ENCODE results near the gene CCDC9.
"Not testable (repeated sequence)": the region's sequence is repeated elsewhere in the genome, so short reads cannot be mapped to it uniquely, and the experiment has no call there.

Gene CCDC9

DNA sequence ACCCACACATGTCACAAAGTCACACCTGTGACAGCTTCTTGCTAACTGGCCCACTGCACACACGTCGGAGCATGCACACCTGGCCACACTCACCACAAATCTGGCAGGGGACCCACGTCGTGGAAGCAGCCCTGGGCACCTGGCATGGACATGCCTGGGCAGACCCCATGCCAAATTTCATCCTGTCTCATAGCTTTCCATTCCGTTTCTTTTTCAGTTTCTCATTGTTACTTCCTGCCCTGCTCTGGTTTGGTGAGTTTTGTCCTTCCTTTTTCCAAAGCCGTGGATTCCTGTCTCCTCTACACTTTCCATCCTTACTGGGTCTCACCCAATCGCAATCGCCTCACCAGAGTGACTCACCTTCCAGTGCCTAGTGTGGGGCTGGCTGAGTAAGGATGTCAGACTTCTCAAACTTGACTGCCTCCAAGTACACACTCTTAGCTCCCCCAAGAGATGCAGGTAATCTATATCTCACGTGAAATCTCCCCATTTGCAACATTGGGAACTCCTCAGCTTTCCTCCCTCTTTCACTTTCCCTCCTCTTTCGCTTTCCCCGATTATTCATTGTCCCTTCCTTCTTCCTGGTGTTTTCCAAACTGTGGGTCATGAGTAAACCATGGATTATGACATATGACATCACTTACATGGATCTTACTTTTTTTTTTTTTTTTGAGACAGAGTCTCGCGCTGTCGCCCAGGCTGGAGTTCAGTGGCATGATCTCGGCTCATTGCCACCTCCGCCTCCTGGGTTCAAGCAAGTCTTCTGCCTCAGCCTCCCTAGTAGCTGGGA lies 23.7 kb upstream of the CCDC9 start:
- no peak for DNase-seq (ENCODE audit: low spot score)

DNA sequence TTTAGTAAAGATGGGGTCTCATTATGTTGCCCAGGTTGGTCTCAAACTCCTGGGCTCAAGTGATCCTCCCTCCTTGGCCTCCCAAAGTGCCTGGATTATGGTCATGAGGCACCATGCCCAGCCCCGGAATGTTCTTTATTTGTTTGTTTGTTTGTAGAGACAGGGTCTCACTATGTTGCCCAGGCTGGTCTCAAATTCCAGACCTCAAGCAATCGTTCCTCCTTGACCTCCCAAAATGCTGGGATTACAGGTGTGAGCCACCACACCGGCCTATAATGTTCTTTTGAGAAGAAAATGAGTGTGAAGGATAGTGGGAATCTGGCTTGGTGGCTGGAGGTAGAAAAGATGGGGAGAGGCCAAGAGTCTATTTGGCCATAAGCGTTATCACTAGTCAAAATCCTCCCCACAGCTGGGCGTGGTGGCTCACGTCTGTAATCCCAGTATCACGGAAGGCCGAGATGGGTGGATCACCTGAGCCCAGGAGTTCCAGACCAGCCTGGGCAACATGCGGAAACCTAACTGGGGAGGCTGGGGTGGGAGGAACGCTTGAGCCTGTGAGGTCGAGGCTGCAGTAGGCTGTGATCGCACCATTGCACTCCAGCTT lies 20.2 kb upstream of the CCDC9 start:
- DNase-seq (ENCODE audit: low spot score), result no peak

DNA sequence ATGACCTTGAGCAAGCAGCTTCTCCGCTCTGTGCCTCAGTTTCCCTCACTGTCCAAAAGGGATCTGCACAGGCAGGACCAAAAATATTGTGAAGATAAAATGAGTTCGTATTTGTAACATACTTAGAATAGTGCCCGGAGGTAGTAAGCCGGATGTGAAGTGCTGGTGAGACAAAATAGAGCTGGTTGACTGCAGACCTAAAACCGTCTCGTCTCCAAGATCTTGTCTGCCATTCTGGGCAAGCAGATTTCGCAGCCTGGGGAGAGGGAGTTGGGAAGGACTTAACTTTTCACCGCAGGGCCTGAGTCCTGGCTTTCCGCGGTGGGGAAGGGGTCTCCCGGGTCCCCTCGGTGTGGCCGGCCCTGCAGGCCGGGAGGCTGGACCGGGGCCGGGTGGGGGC lies 17.2 kb upstream of the CCDC9 start:
- no peak for DNase-seq (ENCODE audit: low spot score)

DNA sequence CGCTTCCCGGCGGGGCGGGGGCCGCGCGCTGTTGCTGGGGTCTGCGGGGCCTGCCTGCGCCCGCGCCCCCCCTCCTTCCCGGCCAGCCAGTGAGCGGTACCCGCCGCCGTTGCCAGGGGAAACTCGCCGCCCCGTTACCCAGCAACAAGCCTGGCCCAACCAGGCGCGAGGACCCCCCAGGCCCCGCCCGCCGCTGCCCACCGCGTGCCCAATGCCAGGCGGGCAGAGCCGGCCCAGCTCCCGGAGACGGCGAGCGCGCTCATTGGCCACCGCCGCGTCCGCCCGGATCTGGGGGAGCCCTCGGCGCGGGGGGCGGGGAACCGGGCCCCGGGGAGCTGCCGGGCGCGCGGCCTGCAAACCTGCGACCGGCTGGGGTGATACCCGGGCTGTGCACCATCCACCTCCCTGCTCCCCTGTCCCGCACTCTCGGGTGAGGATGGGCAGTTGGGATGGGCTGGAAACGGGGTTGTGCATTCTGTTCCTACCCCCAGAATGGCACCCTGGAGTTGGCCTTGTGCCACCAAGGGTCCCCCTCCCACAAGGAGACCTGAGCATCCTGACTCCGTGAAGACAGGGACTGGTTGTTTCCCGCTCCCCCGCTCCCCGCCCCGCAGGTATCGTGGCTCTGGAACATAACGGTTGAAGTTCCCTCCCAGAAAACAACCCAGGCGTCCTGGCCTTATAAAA lies 16.6 kb upstream of the CCDC9 start:
- DNase-seq (ENCODE audit: low spot score), result peak; percentile 59

DNA sequence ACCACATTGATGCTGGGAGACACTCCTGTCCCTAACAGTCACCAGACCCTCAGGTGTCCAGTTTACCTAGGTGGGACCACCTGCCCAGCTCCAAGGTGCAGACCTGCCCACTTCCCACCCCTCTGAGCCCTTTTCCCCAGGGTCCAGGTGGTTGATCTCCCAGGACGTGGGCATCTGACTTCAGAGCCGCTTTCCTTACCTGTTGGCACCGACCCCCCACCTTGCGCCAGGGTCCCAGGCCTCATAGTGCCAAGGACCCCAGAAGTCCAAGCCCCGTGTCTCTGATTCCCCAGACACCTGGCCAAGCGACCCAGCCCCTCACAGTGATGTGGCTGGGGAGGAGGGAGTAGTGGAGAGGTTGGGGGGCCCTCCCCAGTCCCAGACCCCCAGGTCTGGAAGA lies 15.8 kb upstream of the CCDC9 start:
- no peak for DNase-seq (ENCODE audit: low spot score)

DNA sequence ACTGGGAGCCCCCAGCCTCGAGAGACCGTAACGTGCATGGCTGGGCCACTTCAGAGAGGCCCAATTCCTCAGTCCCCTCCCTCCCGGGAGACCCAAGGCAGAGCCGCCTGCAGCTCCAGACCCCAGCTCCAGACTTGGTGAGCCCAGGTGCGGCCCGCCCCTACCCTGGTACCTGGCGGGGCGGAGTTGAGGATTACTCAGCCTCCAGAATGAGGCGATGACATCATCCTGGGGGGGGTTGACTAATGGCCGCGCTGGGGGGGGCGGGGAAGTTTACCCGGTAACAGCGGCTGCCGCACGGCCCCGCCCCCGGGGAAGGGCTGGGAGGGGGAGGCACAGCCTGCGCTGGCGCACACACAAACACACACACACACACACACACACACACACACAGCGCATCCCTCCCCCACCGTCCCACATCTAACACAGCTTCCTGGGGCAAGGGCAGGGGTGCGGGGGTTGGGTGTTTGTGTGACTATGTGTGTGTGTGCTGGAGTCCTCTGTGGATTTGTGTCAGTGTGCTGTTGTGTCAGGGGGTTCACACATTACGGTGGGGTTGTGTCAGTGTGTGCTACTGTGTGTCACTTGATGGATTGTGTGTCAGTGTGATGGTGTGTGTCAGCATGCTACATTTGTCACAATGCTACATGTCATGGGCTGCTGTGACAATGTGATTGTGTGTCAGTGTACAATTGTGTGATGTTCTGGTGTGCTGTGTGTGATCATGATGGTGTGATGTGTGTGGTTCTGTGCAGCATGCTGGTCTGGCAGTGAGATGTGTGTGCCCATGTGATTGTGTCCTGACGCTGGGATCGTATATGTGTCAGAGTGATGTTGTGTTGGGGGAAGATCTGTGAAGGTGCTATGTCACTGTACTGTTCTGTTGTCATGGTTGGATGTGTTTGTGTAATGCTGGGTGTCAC lies 15.1 kb upstream of the CCDC9 start:
- peak; percentile 90 for DNase-seq (ENCODE audit: low spot score)

DNA sequence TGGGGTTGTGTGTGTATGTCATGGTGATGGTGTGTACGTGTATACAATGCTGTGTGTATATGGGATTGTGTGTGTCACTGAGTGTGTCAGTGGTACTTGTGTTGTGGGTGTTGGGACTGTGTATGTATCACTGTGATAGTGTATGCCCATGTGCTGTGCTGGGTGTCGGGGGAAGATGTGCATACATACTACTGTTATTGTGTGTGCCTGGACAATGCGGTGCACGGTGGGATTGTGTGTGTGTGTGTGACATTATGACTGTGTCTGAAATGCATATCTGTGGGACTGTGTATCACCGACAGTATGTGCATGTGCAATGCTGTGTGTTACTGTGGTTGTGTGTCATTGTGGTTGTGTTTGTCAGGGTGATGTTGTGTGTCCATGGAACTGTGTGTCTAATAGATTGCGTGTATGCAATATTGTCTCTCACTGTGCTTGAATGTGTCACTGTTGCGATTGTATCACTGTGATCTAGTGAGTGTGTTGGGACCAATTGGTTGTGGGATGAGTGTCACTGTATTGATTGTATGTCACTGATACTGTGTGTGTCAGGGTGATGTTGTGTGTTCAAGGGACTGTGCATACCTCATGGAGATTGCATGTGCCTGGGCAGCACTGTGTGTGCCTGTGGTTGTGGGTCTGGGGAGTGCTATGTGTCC lies 14.3 kb upstream of the CCDC9 start:
- no peak for DNase-seq (ENCODE audit: low spot score)

DNA sequence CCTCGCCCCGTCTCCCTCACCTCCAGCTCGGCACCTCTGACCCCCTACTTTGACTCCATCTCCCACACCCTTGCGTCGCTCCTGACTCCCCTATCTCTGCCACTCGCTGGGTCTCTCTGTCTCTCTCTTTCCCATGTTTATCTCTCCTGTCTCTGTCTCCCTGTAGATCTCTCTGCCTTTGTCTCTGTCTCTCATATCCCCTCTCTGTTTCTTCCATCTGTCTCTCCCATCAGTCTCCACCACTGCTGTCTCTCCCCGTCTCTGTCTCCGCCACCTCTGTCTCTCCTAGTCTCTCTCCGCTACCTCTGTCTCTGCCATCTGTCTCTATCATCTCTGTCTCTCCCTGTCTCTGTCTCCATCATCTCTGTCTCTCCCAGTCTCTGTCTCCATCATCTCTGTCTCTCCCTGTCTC lies 13.0 kb upstream of the CCDC9 start:
- no peak for DNase-seq (ENCODE audit: low spot score)

DNA sequence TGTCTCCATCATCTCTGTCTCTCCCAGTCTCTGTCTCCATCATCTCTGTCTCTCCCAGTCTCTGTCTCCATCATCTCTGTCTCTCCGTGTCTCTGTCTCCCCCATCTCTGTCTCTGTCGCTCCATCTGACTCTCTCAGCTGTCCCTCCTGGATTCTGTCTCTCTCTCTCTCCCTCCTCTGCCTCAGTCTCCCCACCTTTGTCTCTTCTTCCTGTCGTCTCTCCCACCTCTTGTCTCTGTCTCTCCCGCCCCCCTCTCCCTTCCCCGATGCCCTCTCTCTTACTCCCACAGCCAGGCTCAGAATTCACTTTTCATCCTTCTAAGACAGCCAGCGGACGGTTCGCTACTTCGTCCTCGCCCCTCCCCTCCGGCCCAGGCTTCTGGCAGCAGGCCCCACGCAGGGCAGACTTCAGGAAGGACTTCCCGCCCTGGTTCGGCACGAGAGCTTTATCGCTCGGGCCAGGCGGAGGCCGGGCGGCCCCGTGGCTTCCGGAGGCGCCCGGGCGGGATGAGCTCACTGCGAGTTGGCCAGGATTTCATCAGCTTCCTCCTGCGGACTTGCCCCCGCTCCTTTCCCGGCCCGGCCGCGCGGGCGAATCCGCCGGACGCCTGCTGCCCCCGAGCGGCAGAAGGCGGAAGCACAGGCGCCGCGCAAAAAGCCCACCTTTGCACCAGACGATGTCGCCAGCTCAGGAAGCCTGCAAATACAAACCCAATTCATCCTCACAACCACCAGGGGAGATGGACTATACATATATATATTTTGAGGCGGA lies 12.4 kb upstream of the CCDC9 start:
- peak; percentile 90 for DNase-seq (ENCODE audit: low spot score)

DNA sequence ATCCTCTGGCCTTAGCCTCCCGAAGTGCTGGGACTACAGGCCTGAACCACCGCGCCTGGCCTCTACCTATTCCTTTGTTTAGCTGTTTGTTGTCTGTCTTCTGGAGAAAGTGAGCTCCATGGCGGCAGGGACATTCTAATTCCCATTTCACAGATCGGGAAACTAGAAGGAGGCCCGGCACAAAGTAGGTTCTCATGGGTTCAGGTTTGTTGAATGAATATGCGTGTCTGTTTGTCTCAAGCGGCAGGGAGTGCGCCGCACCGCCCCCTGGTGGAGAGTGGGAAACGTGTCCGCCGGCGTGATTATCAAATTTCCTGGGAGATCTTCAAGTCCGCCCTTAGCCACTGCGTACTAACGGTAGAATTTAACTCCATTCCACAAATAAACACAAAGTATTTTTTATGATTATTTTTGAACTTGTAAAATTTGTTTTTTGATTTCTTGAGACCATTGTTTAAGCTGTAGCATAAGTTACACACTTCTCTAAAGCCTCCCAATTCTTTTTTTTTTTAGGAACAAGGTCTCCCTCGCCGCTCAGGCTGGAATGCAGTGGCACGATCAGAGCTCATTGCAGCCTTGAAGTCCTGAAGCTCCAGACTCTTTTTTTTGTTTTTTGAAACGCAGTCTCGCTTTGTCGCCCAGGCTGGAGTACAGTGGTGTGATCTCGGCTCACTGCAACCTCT lies 8.9 kb upstream of the CCDC9 start:
- peak; percentile 75 for DNase-seq (ENCODE audit: low spot score)

DNA sequence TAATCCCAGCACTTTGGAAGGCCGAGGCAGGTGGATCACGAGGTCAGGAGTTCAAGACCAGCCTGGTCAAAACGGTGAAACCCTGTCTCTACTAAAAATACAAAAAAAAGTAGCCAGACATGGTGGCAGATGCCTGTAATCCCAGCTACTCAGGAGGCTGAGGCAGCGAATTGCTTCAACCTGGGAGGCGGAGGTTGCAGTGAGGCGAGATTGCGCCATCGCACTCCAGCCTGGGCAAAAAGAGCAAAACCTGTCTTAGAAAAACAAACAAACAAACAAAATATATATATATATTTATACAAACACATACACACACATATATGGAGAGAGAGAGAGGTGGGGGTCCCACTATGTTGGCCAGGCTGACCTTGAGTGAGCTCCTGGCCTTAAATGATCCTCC lies 3.3 kb upstream of the CCDC9 start:
- not testable (repeated sequence) for DNase-seq (ENCODE audit: low spot score)

DNA sequence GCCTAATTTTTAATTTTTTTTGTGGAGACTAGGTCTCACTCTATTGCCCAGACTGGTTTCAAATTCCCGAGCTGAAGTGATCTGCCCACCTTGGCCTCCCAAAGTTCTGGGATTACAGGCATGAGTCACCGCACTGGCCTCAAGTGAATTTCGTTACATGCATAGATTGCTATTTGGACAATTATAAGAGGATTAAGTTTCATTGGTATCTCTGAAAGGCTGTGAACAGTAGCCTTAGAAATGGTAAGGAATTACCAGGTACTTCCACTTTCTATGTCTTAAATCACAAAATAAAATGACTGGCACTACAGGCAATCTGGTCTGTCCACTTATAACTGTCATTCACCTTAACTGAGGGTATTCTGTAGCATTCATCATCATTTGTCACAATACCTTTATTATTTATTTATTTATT lies 2.9 kb upstream of the CCDC9 start:
- DNase-seq (ENCODE audit: low spot score), result no peak

DNA sequence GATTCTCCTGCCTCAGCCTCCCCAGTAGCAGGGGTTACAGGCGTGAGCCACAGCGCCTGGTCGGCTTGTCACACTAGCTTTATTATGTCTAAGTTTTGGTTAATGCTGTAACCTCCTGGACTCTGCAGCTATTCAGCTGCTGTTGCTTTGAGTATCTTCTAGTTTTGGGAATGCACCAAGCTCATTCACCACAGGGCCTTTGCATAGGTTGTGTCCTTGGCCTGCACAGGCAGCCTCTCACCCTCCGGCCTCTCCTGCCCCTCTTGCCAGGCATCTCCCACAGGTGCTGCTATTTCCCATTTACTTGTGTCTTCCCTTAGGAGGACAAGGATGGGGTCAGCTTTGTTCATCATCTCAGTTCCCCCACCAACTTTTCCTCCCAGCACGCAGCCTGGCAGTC lies 2.4 kb upstream of the CCDC9 start:
- no peak for DNase-seq (ENCODE audit: low spot score)

DNA sequence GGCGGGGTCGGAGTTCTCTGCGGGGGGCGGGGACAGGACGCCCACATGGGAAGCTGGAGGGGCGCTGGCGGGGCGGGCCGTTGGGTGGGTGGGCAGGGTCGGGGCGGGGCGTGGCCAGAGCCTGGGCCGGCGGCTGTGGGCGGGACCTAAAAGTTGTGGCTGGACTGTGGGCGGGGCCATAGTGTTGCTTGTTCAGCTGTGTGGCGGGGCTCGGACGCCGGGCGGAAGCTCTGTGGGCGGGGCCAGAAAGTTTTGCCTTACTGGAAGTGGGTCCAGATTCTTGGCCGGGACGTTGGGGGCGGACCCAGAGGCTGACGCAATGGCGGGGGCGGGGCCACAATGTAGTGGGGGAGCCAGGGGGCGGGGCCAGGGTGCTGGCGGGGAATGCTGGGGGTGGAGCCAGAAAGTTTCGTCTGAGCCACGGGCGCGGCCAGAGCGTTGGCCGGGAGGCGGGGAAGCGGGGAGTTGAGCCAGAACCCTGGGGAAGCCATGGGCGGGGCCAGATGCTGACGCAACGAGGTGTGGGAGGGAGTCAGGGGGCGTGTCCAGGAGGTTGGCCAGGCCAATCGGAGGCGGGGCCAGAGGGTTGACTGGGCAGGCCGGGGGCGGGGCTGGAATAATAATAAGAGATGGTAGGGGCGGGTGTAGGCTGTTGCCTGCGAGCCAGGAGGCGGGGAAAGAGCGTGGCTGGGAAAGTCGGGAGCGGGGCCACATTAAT lies 527 bp downstream of the CCDC9 start:
- DNase-seq (ENCODE audit: low spot score), result peak; percentile 99

DNA sequence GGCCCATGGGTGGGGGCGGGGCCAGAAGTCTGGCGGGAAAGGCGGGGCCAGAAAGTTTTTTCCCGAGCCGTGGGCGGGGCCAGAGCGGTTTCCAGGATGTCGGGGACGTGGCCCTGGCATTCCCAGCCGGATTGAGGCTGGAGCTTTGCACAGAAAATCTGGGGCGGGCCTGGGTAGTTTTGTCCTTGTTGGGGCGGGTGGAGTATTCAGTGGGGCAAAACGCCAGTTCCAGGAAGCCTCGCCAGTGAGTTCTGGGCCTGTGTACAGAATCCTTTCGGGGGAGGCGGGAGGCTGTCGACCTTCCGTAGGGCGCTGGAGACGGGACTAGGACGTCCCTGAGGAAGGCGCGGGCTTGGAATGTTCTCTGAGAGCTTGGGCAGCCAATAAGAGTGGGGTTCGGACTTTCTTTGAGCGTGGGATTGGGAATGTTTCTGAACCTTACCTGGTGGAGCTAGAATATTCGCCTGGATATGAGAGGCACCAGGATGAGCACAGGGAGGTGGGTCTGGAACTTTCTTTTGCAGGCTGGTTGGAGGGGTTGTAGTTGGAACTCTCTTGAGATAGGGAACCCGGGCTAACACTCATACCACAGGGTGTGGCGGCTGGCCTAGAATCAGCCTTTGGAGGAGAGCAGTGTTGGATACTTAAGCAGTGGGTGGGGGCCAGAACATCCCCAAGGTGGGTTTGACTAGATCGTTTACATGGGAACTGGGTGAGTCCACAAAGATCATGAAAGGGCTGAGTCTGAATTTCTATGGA lies 1.3 kb downstream of the CCDC9 start:
- DNase-seq (ENCODE audit: low spot score), result no peak

DNA sequence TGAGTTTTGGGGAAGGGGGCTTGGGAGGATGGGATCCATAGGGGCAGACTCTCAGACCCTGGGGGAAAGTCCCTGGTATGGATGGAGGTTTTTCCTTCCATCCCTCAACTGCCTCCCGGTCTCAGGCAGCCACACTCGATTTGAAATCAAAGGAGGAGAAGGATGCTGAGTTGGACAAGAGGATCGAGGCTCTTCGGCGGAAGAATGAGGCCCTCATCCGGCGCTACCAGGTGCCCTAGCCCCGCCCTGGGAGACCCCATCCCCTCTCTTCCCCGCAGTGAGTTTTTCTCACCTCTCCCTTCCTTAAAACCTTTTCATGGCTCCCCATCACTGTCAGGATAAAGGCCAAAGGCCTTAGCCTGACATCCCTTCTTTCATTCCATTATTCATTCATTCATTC lies 2.1 kb downstream of the CCDC9 start:
- DNase-seq (ENCODE audit: low spot score), result no peak

DNA sequence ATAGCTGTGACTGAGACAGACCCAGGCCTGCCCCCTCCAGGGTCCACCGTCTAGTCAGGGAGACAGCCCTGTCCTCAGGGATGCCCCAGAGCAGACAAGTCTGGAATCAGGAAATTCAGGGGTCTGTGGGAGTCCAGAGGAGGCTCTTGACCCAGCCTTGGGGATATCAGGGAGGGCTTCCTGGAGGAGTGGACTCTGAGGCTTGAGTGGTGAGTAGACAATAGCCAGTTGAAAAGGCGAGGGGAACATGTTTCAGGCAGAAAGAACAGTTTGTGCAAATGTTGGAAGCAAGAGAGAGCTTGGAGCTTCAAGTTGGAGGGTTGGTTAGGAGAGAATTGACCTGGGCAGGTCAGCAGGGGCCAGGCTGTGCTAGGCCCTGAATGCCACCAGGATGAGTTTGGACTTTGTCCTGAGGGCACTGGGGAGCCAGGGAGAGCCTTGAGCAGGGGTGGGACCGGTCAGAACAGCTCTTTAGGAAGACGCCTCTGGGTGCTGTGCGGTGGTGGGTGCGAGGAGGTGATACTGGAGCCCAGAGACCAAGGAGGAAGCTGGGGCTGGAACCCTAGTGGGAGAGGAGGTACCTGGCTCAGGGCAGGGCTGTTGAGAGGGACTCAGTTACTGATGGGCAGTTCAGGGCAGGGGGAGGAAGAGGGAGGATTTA lies 2.7 kb downstream of the CCDC9 start:
- DNase-seq (ENCODE audit: low spot score), result no peak

DNA sequence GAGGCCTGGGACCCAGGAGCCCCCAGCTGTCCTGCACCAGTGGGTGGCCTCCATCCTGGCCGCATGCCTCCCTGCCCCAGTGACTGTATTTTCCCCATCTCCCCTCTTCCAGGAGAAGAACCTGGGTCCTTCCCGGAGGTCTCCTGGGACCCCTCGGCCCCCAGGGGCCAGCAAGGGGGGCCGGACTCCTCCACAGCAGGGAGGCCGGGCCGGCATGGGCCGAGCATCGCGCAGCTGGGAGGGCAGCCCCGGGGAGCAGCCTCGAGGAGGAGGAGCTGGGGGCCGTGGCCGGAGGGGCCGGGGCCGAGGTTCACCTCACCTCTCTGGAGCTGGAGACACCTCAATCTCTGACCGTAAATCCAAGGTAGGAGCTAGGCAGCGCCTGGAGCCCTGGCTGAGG lies 4.2 kb downstream of the CCDC9 start:
- DNase-seq (ENCODE audit: low spot score), result no peak

Measured in CD4-positive, alpha-beta T cell treated with Interleukin-6 at 100 ng/mL for 8 hours (primary cell).